Activated CD8-positive, alpha-beta memory T cell treated with anti-CD3 and anti-CD28 coated beads for 24 hours (primary cell): Measurements from ENCODE around the gene SLC36A1.

Experiments
- DNase-seq: peaks from one replicate; pipeline ENCODE4 v3.0.0-alpha.2; 2020

The SLC36A1 gene

DNA sequence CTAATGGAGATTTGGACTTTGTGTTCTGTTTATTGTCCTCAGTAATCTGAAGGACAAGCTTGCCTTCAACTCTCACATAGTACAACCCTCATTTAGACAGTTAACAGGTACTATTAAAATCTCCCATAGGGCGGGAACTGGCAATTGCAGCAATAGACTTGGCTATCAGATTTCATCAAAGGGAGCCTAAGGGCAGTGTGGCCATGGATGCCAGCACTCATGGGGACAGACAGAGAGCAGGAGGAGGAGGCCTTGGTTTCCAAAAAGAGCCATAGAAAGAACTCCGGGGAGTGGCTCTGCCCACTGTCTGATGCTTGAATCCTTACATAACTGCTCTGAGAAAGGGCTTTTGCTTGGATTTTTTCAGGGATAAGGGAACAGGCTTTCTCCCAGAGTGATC, 6.8 kb downstream of the SLC36A1 start:
- no peak for DNase-seq

- DNase-seq, result no peak
Observed at GRCh38 chr5:151454889-151455288, 7.5 kb downstream of the SLC36A1 start.

GRCh38 chr5:151456321-151456940, 9.0 kb downstream of the SLC36A1 start:
- no peak for DNase-seq

- DNase-seq, result no peak
Observed at GRCh38 chr5:151458314-151458713, 10.9 kb downstream of the SLC36A1 start.

- no peak for DNase-seq
Observed at GRCh38 chr5:151459680-151460324, 12.4 kb downstream of the SLC36A1 start.

- DNase-seq, result no peak
Observed at GRCh38 chr5:151461312-151461711, 13.9 kb downstream of the SLC36A1 start.

DNA sequence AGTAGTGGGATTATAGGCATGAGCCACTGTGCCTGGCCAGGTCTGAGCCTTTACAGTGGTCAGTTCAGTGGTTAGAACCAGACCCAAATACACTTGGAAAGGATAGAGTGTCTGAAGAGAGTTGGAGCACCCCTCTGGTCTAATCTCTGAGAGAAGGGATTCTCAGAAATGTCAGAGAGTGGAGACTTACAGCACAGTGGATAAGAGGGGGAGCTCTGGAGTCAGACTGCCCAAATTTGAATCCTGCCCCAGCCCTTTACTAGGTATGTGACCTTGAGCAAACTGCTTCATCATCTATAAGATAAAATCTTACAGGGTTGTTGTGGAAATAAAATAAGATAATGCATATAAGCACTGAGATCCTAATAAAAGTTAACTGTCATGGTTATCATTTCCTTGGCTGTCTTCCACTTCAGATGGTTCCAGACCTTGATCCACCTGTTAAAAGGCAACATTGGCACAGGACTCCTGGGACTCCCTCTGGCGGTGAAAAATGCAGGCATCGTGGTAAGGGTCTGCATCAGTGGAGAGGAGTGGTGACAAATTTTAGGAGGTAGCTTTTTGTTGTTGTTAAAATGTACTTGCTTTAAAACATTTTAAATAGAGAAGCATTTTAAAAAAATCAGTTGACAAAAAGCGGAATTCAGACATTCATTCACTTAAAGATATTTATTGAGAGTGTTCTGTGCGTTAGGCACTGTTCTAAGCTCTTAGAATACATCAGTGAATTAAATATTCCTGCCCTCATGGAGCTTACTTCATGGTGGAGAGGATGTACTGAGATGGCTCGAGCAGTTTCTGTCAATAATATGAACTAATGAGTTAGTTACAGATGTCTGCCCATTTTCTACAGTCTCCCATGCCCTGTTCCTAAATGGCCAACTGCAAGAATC, 16.0 kb downstream of the SLC36A1 start:
- DNase-seq, result no peak

- DNase-seq, result no peak
Observed at GRCh38 chr5:151464101-151464500, 16.7 kb downstream of the SLC36A1 start.

DNA sequence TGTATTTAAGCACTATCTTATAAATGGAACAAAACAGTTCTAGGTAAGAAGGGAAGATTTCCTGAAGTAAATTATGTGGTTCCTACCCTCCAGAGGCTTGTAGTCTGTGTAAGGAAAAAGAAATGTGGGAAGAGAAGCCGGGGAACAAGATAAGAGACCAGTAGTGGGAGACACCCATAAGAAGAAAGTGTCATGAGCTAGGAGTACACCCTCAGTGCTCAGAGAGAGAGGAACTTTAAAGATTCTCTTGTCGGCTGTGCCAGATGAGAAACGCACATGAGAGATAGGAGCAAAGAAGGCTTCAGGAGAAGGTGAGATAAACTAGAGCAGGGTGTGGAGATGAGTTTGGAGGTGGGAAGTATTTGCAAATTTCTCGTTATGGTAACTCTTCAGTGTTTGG, 18.1 kb downstream of the SLC36A1 start:
- DNase-seq, result no peak

- DNase-seq, result no peak
Observed at GRCh38 chr5:151467576-151467975, 20.2 kb downstream of the SLC36A1 start.

- no peak for DNase-seq
Observed at GRCh38 chr5:151469386-151469785, 22.0 kb downstream of the SLC36A1 start.

GRCh38 chr5:151469992-151470391, 22.6 kb downstream of the SLC36A1 start:
- DNase-seq, result no peak

DNA sequence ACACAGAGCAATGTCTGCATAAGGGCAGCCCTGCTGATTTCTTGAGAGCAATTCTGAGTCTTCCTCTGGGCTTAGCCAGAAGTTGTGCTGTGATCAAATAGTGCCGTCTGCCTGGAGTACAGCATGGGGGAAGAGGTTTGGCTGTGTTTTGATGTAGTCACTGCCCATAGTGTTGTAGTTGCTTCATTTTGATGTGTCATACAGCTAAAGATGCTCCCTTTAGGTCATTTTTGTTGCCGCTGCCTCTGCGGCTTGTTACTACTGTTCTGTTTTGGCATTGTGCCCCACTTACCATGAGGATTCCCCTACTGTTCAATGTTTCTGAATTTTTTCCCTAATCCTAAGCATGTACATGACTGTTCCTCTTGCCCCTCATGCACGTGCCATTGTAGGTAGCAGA, 23.0 kb downstream of the SLC36A1 start:
- no peak for DNase-seq

DNA sequence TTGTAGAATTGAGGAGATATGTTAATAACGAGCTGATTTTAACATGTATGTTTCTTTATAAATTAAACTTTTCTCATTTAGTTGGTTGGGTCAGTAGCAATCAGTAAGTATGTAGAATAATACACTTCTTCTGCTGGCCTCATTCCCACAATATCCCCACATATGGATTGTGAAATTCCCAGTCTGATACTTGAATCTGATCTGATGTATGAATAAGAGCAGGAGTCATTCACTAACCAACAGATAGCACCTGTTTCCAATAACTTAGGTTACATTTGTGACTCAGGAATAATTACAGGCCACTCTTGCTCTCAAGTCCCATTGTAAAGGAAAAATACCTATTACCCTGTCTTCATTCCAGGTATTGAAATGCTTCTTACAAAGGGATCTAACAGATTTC, 23.9 kb downstream of the SLC36A1 start:
- no peak for DNase-seq

DNA sequence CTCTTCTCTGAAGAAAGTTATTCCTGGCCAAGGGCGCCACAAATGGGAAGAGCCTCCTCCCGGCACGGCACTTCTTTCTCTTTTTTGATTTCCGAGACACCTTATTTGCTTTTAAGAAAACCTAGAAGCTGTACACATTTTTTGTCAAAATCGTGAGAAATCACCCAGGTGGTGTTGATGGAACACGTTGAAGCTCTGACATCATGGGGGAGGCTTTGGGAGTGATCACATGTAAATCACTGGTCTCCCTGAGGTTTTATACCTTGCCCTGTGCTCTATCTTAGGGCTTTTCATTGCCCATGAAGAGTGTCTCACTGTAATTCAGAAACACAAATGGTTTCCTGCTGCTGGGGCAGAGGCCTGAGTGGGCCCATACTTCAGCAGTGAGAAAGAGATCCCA, 27.4 kb downstream of the SLC36A1 start:
- DNase-seq, result no peak

GRCh38 chr5:151475388-151475787, 28.0 kb downstream of the SLC36A1 start:
- DNase-seq, result no peak

GRCh38 chr5:151476016-151476415, 28.6 kb downstream of the SLC36A1 start:
- no peak for DNase-seq

- no peak for DNase-seq
Observed at GRCh38 chr5:151477101-151477500, 29.7 kb downstream of the SLC36A1 start.

DNA sequence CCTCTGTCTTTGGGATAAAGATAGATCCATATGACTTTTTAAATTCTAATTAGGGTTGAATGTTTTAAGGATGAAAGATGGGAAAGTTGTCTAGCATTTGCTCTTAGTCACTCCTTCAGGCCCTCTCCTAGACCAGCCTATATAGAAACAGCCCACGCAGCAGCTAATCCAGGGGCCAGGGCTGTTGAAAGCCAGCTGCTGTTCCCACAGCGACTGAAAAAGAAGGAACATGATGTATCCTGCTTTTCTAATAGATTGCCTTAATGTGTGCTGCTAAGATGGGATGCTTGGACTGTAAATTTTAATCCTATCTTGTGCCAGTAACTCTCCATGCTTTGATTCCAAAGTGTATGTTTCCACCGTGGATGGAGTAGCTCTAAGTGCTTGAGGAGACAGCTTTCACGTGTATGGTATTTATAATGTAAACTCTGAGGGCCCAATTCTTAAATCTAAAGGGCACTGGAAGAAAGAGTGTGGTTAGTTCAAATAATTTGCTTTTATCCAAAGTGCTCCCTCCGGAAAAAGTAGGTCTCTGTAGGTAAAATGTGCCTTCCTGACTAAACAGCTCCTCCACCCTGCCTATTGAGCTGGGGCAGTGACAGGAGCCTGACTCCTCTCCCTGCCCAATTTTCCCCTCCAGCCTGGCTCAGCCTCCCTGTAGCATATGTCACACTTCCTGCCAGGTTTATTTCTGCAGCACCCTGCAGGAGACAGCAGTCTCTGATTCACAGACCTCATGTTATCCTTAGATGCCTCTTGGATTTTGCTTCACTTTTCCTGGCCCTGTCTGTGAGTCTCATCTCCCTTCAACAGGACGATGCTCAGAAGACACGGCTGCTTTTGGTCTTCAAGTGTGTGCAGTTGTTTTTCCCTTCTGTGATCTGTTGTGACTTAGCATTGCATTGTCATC, 33.2 kb downstream of the SLC36A1 start:
- no peak for DNase-seq

DNA sequence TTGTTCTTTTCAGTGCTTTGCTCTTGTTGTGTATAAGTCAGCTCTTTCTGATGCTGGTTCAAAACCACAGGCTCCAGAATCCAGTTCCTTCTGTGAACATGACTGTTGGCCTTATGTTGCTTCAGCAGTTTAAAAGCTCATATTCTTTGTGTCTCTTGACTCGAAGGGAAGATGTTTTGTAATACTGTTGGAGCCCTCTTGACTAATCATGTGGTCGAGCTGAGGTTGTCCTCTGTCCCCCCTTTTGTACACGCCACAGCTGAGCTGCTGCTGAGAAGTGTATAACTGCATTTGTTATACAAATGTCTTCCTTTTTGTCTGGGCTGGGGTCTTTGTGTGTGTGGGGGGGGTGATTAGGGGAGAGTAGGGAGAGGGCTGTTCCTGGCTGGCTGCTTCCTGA, 35.8 kb downstream of the SLC36A1 start:
- no peak for DNase-seq

GRCh38 chr5:151483647-151484046, 36.2 kb downstream of the SLC36A1 start:
- DNase-seq, result no peak

DNA sequence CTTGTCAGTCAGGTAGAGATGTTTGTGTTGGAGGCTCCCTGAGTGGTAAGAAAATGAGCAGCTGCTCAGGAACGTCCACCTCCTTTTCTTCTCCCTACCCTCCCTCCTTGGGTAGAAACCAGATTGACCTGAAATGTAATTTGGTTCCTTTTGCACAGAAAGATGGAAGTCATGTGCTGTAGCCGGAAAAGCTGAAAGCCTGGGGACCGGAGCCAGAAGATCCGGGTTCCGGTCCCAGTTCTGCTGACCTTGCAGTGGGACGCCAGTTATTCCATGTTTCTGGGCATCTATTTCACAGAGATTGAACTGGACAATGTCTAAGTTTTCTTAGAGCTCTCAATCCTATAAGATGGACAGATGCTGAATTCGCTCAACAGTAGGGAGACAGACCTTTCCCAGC, 40.1 kb downstream of the SLC36A1 start:
- no peak for DNase-seq

DNA sequence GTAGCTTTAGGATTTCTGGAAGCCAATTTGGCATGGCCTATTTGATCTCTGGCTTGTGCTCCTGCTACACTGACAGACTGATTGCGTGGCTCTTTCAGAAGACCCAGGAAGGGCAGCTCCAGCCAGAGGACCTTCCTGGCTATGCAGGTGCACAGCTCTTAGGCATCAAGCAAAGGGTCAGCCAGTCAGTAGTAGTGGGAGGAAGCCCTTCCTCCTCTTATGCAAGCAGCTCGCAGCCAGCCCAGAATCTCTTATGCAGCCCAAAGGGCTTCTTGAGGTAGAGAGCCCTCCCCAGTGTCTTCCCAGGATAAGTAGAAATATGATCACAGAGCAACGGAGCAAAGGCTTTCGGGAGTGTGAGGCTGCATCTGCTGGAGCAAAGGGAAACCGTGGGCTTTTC, 43.2 kb downstream of the SLC36A1 start:
- DNase-seq, result no peak
